ENCODE data around the gene ZBTB43. TPM values are rescaled to one million over a fixed set of nuclear protein-coding genes. Genes with fewer than 3 reads are reported as not detected.

Gene ZBTB43
- polyA plus RNA-seq, 1 donor from 2014 or later, result 12.3 TPM

GRCh38 chr9:126833710-126834345 is 29.0 kb downstream of the ZBTB43 start:
- H3K79me2 ChIP-seq (replicated peaks; ENCODE audit: insufficient read depth, low read length), result peaks cover 7% of the 10 kb centered on the region
- H3K36me3 ChIP-seq (ENCODE audit: insufficient read depth, low read length), result no peaks in the 10 kb centered on the region
- H3K27me3 ChIP-seq (ENCODE audit: insufficient read depth, low read depth, low read length), result no peaks in the 10 kb centered on the region
- TF ChIP-seq TAF1 (IDR thresholded peaks at IDR 0.05; ENCODE audit: low read depth), result no peak
- no peak overlapping the region for H3K4me2 ChIP-seq (ENCODE audit: low read length)
- no peaks in the 10 kb centered on the region for H4K20me1 ChIP-seq (ENCODE audit: insufficient read depth)
- H3K9me3 ChIP-seq (ENCODE audit: low read length), result no peaks in the 10 kb centered on the region
- no peaks in the 10 kb centered on the region for H3F3A ChIP-seq (ENCODE audit: insufficient read depth, low read length, poor library complexity, severe bottlenecking)
- no peak overlapping the region for H3K4me3 ChIP-seq (ENCODE audit: low read length)
- H2AFZ ChIP-seq (ENCODE audit: low read depth, low read length), result no peak overlapping the region
- H3K9me2 ChIP-seq (ENCODE audit: insufficient read depth, low read length), result no peaks in the 10 kb centered on the region
- H3K9ac ChIP-seq (ENCODE audit: low read length), result no peak overlapping the region
- no peak overlapping the region for H3K27ac ChIP-seq (ENCODE audit: low read length)

DNA sequence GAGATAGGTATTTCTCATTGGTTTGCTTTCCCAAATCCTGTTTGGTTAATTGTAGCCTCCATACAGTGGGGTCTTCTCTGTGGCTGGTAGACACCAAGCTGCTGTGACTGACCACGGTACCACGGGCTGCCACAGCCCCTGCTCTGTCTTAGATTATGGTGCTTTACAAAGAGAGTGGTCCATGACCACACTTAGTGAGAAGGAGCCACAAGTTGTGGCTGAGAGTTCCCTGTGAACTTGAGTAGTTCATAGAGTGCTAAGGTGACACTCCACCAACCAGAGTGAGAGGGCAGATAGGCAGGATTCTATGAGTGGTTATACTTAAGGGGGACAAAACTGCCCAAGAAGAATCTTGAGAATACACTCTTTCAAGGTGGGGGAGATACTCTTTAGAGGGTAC is 29.8 kb downstream of the ZBTB43 start:
- H3K4me3 ChIP-seq (ENCODE audit: low read length), result no peak overlapping the region

More for the DNA sequence above, 29.8 kb downstream of the ZBTB43 start:
- H3K9me2 ChIP-seq (ENCODE audit: insufficient read depth, low read length), result no peaks in the 10 kb centered on the region
- no peaks in the 10 kb centered on the region for H3K9me3 ChIP-seq (ENCODE audit: low read length)
- H3K79me2 ChIP-seq (replicated peaks; ENCODE audit: insufficient read depth, low read length), result peaks cover 7% of the 10 kb centered on the region
- no peak overlapping the region for H3K27ac ChIP-seq (ENCODE audit: low read length)
- H2AFZ ChIP-seq (ENCODE audit: low read depth, low read length), result no peak overlapping the region
- H3K4me2 ChIP-seq (ENCODE audit: low read length), result no peak overlapping the region
- no peaks in the 10 kb centered on the region for H3F3A ChIP-seq (ENCODE audit: insufficient read depth, low read length, poor library complexity, severe bottlenecking)
- H3K27me3 ChIP-seq (ENCODE audit: insufficient read depth, low read depth, low read length), result no peaks in the 10 kb centered on the region
- no peaks in the 10 kb centered on the region for H3K36me3 ChIP-seq (ENCODE audit: insufficient read depth, low read length)
- no peaks in the 10 kb centered on the region for H4K20me1 ChIP-seq (ENCODE audit: insufficient read depth)
- no peak for TF ChIP-seq TAF1 (IDR thresholded peaks at IDR 0.05; ENCODE audit: low read depth)
- TF ChIP-seq EP300 (conservative IDR thresholded peaks at IDR 0.05; ENCODE audit: poor library complexity, severe bottlenecking), result no peak
- no peak for TF ChIP-seq RAD21 (conservative IDR thresholded peaks at IDR 0.05)
- TF ChIP-seq POLR2AphosphoS5 (IDR thresholded peaks at IDR 0.05), result no peak
- TF ChIP-seq REST (IDR thresholded peaks at IDR 0.05; ENCODE audit: borderline replicate concordance), result no peak
- TF ChIP-seq SMC3 (conservative IDR thresholded peaks at IDR 0.05; ENCODE audit: poor library complexity), result no peak
- no peak for TF ChIP-seq MXI1 (conservative IDR thresholded peaks at IDR 0.05; ENCODE audit: poor library complexity, severe bottlenecking)
- TF ChIP-seq, protein P1, sequence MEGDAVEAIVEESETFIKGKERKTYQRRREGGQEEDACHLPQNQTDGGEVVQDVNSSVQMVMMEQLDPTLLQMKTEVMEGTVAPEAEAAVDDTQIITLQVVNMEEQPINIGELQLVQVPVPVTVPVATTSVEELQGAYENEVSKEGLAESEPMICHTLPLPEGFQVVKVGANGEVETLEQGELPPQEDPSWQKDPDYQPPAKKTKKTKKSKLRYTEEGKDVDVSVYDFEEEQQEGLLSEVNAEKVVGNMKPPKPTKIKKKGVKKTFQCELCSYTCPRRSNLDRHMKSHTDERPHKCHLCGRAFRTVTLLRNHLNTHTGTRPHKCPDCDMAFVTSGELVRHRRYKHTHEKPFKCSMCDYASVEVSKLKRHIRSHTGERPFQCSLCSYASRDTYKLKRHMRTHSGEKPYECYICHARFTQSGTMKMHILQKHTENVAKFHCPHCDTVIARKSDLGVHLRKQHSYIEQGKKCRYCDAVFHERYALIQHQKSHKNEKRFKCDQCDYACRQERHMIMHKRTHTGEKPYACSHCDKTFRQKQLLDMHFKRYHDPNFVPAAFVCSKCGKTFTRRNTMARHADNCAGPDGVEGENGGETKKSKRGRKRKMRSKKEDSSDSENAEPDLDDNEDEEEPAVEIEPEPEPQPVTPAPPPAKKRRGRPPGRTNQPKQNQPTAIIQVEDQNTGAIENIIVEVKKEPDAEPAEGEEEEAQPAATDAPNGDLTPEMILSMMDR (IDR thresholded peaks at IDR 0.05; ENCODE audit: poor library complexity, severe bottlenecking), result no peak
- no peak for TF ChIP-seq EZH2 (IDR thresholded peaks at IDR 0.05; ENCODE audit: borderline replicate concordance, insufficient read depth, low read length, poor library complexity, severe bottlenecking)
- H3K9ac ChIP-seq (ENCODE audit: low read length), result no peak overlapping the region

Measured in neural cell (in vitro differentiated cells).